Gastrocnemius medialis (tissue), 4 donors: Measurements from ENCODE around the gene RSF1. TPM values are rescaled to one million over a fixed set of nuclear protein-coding genes. Genes with fewer than 3 reads are reported as not detected.
A peak's percentile ranks its signal among the peaks of the same experiment; 100 is the strongest.
"Not testable (repeated sequence)": the region's sequence is repeated elsewhere in the genome, so short reads cannot be mapped to it uniquely, and the experiment has no call there.

Experiments
- ATAC-seq, 2 donors: fragments of 150-250 bp; one replicate each; pipeline ENCODE4 v1.9.1; 2016
- DNase-seq, 2 donors: peaks; one replicate each; pipeline ENCODE4 v3.0.0-alpha.2; 2019
- H3K27ac ChIP-seq, 4 donors: fragments of 200-600 bp; sonication (generic); 1 replicate in 1 of 4; 2 replicates in 3 of 4; pipeline ENCODE4 v1.5.1; 2016 to 2018; ENCODE audit warnings: mild to moderate bottlenecking in 2 of 4, moderate library complexity in 1 of 4
- H3K27me3 ChIP-seq, 3 donors: fragments of 200-600 bp; sonication (generic) in 2 of 3; 1 replicate in 1 of 3; 2 replicates in 2 of 3; pipeline versions ENCODE4 v1.5.1 to v1.6.0; 2016 to 2019; ENCODE audit warnings: mild to moderate bottlenecking in 1 of 3, moderate library complexity in 1 of 3
- H3K36me3 ChIP-seq, 2 donors: fragments of 200-600 bp; sonication (generic) in 1 of 2; one replicate each; pipeline ENCODE4 v1.5.1; 2017 to 2018
- H3K4me1 ChIP-seq, 2 donors: fragments of 200-600 bp; sonication (generic) in 1 of 2; one replicate each; pipeline ENCODE4 v1.5.1; 2016 to 2017; ENCODE audit warnings: mild to moderate bottlenecking in 2 of 2
- H3K4me3 ChIP-seq, 4 donors: fragments of 200-600 bp; sonication (generic) in 3 of 4; 1 replicate in 1 of 4; 2 replicates in 3 of 4; pipeline ENCODE4 v1.5.1; 2016 to 2019; ENCODE audit warnings: mild to moderate bottlenecking in 2 of 4
- H3K9me3 ChIP-seq, 3 donors: fragments of 200-600 bp; sonication (generic) in 2 of 3; 1 replicate in 1 of 3; 2 replicates in 2 of 3; pipeline ENCODE4 v1.5.1; 2016 to 2019
- POLR2A ChIP-seq, 2 donors: fragments of 450-650 bp; IDR thresholded peaks; one replicate each; pipeline ENCODE4 v1.6.1; 2017; ENCODE audit warnings: antibody characterized with exemption in 2 of 2, mild to moderate bottlenecking in 2 of 2, moderate library complexity in 2 of 2
- in situ Hi-C, 4 donors: fragments of 200-750 bp; cut with MboI; loops; one replicate each; pipeline versions ENCODE4 v1.15.0 to v1.8.0; 2017; ENCODE audit warnings: low sequenced_read_pairs in 4 of 4
- intact Hi-C: fragments of 100-400 bp; cut with DNase I; formaldehyde crosslinking; loops from one replicate; pipeline ENCODE4 v1.15.1; 2023; ENCODE audit warnings: low total_unique reads
- total RNA-seq, 4 donors: library from RNA; depleted of rRNA; stranded (reverse); fragments of >200 nt; gene quantifications; one replicate each; pipeline versions ENCODE4 v1.1.0 to v1.2.3, GENCODE V29; 2016
- TF ChIP-seq, protein P1 (sequence below), 5 experiments: fragments of 450-650 bp in 3 of 5; fragments of 200-600 bp in 2 of 5; sonication (generic) in 2 of 5; IDR thresholded peaks in 4 of 5; conservative IDR thresholded peaks in 1 of 5; 1 replicate in 4 of 5; 2 replicates in 1 of 5; pipeline ENCODE4 v1.5.1; 2016 to 2019; ENCODE audit warnings: antibody characterized with exemption in 5 of 5, mild to moderate bottlenecking in 3 of 5, moderate library complexity in 3 of 5

The RSF1 gene
- 10 to 100 TPM; 17.9 to 48.4 (median 45.7) TPM for total RNA-seq

- intact Hi-C loops (loop anchor here (1.0 to 2.0 kb wide), 4 partner anchors 174 to 596 kb away; partner anchors contain the start of genes ALG8, CLNS1A, GAB2 and INTS4), in situ Hi-C loops (loop anchor here in 1 of 4 donors (25.0 kb wide), 1 partner anchor 167 kb away; the partner anchor contains the start of gene INTS4)
- Histone ChIP-seq H3K9me3 (no peaks in the 10 kb centered on the region), H3K27me3 (no peaks in the 10 kb centered on the region), H3K36me3 (no peaks in the 10 kb centered on the region), H3K27ac (peak within 1 kb of the TSS; percentile 98 to 99 (median 99)), H3K4me1 (peaks cover 51 to 53% of the 10 kb centered on the region in 2 donors), H3K4me3 (peak within 1 kb of the TSS; percentile 92 to 97 (median 96))
- ATAC-seq (peak; percentile 84), DNase-seq (peak; percentile 98 to 99)
- TF ChIP-seq, protein P1, sequence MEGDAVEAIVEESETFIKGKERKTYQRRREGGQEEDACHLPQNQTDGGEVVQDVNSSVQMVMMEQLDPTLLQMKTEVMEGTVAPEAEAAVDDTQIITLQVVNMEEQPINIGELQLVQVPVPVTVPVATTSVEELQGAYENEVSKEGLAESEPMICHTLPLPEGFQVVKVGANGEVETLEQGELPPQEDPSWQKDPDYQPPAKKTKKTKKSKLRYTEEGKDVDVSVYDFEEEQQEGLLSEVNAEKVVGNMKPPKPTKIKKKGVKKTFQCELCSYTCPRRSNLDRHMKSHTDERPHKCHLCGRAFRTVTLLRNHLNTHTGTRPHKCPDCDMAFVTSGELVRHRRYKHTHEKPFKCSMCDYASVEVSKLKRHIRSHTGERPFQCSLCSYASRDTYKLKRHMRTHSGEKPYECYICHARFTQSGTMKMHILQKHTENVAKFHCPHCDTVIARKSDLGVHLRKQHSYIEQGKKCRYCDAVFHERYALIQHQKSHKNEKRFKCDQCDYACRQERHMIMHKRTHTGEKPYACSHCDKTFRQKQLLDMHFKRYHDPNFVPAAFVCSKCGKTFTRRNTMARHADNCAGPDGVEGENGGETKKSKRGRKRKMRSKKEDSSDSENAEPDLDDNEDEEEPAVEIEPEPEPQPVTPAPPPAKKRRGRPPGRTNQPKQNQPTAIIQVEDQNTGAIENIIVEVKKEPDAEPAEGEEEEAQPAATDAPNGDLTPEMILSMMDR (IDR thresholded peaks at IDR 0.05 in 4 of 5, conservative IDR thresholded peaks at IDR 0.05 in 1 of 5), result peak; percentile 25 to 71 (median 58)
- TF ChIP-seq POLR2A (IDR thresholded peaks at IDR 0.05), result peak; percentile 82 to 96
Measured at GRCh38 chr11:77820565-77821348, at the start of gene RSF1, which contains the start of gene AAMDC. RSF1 (minus strand) TSS chr11:77820722; CDS start chr11:77820714, 8 bp downstream. AAMDC (plus strand) TSS chr11:77821144; CDS start chr11:77842497, 21,353 bp downstream.

GRCh38 chr11:77868744-77869143, 48.2 kb upstream of the RSF1 start:
- intact Hi-C loops, result no loop called here
- Histone ChIP-seq H3K27ac (no peak overlapping the region), H3K27me3 (no peaks in the 10 kb centered on the region), H3K4me3 (no peak overlapping the region), H3K36me3 (peaks cover 0 to 16% of the 10 kb centered on the region in 2 donors), H3K9me3 (no peaks in the 10 kb centered on the region), H3K4me1 (peaks cover 0 to 7% of the 10 kb centered on the region in 2 donors)
- ATAC-seq (no peak), DNase-seq (no peak)
- no peak for TF ChIP-seq POLR2A (IDR thresholded peaks at IDR 0.05)
- TF ChIP-seq, protein P1 (IDR thresholded peaks at IDR 0.05 in 4 of 5, conservative IDR thresholded peaks at IDR 0.05 in 1 of 5), result no peak
- in situ Hi-C loops, result no loop called here

GRCh38 chr11:77866336-77866735, 45.8 kb upstream of the RSF1 start:
- Histone ChIP-seq H3K27ac (peak overlapping the region in 1 of 4 donors; percentile 33), H3K27me3 (no peaks in the 10 kb centered on the region), H3K36me3 (peaks cover 0 to 7% of the 10 kb centered on the region in 2 donors), H3K4me3 (no peak overlapping the region), H3K4me1 (peaks cover 5 to 12% of the 10 kb centered on the region in 2 donors), H3K9me3 (no peaks in the 10 kb centered on the region)
- intact Hi-C loops (no loop called here), in situ Hi-C loops (no loop called here)
- ATAC-seq (no peak), DNase-seq (no peak)
- TF ChIP-seq, protein P1 (IDR thresholded peaks at IDR 0.05 in 4 of 5, conservative IDR thresholded peaks at IDR 0.05 in 1 of 5), result no peak
- no peak for TF ChIP-seq POLR2A (IDR thresholded peaks at IDR 0.05)

- ATAC-seq (no peak), DNase-seq (no peak)
- peaks cover 0 to 7% of the 10 kb centered on the region in 2 donors for H3K36me3 ChIP-seq
- intact Hi-C loops, result no loop called here
- peaks cover 8 to 17% of the 10 kb centered on the region in 2 donors for H3K4me1 ChIP-seq
- peak overlapping the region in 1 of 4 donors; percentile 33 for H3K27ac ChIP-seq
- H3K4me3 ChIP-seq, result no peak overlapping the region
- in situ Hi-C loops, result no loop called here
- H3K27me3 ChIP-seq, result no peaks in the 10 kb centered on the region
- no peaks in the 10 kb centered on the region for H3K9me3 ChIP-seq
- TF ChIP-seq, protein P1 (IDR thresholded peaks at IDR 0.05 in 4 of 5, conservative IDR thresholded peaks at IDR 0.05 in 1 of 5), result no peak
- no peak for TF ChIP-seq POLR2A (IDR thresholded peaks at IDR 0.05)
Measured at GRCh38 chr11:77865805-77866204, 45.3 kb upstream of the RSF1 start.

DNA sequence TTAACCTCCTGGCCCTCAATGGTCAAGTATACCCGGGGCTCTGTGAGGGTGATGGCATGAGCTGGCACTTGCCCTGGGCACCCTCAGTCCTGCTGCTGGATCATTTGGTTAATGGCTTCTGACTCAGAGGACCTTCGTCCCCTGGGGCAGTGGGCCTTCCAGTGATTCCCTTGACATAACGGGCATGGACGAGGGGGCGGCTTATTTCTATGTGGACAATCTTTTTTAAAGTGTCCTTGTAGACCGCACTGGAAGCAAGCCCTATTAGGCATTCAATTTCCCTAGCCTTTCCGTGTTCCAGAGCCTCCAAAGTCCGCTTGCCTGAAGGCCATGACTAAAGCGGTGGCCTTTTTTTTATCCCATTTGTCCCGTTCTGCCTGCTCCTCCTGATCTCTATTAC, 40.9 kb upstream of the RSF1 start:
- H3K27me3 ChIP-seq, H3K36me3 ChIP-seq, in situ Hi-C loops, H3K9me3 ChIP-seq, intact Hi-C loops, H3K4me3 ChIP-seq, ATAC-seq, DNase-seq: not testable (repeated sequence)
- H3K4me1 ChIP-seq, result peaks cover 30 to 43% of the 10 kb centered on the region in 2 donors
- H3K27ac ChIP-seq, result peak overlapping the region; percentile 25 to 82 (median 34)

DNA sequence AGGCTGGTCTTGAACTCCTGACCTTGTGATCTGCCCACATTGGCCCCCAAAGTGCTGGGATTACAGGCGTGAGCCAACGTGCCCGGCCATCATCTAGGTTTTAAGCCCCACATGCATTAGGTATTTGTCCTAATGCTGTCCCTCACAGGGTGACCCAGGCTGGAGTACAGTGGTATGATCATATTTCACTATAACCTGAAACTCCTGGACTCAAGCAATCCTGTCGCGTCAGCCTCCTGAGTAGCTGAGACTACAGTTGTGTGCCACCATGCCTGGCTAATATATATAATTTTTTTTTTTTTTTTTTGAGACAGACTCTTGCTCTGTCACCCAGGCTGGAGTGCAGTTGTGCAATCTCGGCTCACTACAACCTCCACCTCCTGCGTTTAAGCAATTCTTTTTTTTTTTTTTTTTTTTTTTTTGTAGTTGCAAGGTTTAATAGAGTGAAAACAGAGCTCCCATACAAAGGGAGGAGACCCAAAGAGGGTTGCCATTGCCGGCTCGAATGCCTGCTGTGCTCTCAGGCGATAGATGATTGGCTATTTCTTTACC, 37.5 kb upstream of the RSF1 start:
- peak; percentile 29 to 70 for DNase-seq
- H3K27me3 ChIP-seq, H3K4me3 ChIP-seq, intact Hi-C loops, in situ Hi-C loops, H3K9me3 ChIP-seq: not testable (repeated sequence)
- Histone ChIP-seq H3K36me3 (peaks cover 0 to 42% of the 10 kb centered on the region in 2 donors), H3K27ac (peak overlapping the region; percentile 29 to 82 (median 44)), H3K4me1 (peaks cover 28 to 43% of the 10 kb centered on the region in 2 donors)
- peak; percentile 93 to 100 for ATAC-seq
